ENCODE results near the gene DPP7.
"Not testable (repeated sequence)": the region's sequence is repeated elsewhere in the genome, so short reads cannot be mapped to it uniquely, and the experiment has no call there.

DPP7 gene

GRCh38 chr9:137138058-137138721, 23.7 kb upstream of the DPP7 start:
- H2AFZ ChIP-seq (ENCODE audit: low read depth, low read length, severe bottlenecking) = no peak overlapping the region
- H3K4me3 ChIP-seq (ENCODE audit: insufficient read depth, low read length, poor library complexity, severe bottlenecking) = no peak overlapping the region
- H3K9ac ChIP-seq (ENCODE audit: low read length) = no peak overlapping the region
- no peaks in the 10 kb centered on the region for H3K9me2 ChIP-seq (replicated peaks; ENCODE audit: insufficient read depth, low read length)
- H3K27me3 ChIP-seq (ENCODE audit: low read length) = no peaks in the 10 kb centered on the region
- H3K27ac ChIP-seq (ENCODE audit: low read depth, low read length) = no peak overlapping the region
- TF ChIP-seq, protein P1, sequence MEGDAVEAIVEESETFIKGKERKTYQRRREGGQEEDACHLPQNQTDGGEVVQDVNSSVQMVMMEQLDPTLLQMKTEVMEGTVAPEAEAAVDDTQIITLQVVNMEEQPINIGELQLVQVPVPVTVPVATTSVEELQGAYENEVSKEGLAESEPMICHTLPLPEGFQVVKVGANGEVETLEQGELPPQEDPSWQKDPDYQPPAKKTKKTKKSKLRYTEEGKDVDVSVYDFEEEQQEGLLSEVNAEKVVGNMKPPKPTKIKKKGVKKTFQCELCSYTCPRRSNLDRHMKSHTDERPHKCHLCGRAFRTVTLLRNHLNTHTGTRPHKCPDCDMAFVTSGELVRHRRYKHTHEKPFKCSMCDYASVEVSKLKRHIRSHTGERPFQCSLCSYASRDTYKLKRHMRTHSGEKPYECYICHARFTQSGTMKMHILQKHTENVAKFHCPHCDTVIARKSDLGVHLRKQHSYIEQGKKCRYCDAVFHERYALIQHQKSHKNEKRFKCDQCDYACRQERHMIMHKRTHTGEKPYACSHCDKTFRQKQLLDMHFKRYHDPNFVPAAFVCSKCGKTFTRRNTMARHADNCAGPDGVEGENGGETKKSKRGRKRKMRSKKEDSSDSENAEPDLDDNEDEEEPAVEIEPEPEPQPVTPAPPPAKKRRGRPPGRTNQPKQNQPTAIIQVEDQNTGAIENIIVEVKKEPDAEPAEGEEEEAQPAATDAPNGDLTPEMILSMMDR (IDR thresholded peaks at IDR 0.05; ENCODE audit: insufficient read depth, low read length, poor library complexity, severe bottlenecking) = no peak
- no peak for TF ChIP-seq EZH2phosphoT487 (conservative IDR thresholded peaks at IDR 0.05; ENCODE audit: low read length)
- H3K36me3 ChIP-seq (ENCODE audit: low read length) = no peaks in the 10 kb centered on the region
- no peaks in the 10 kb centered on the region for H3F3A ChIP-seq (ENCODE audit: insufficient read depth)
- H4K20me1 ChIP-seq (ENCODE audit: low read depth, low read length) = no peaks in the 10 kb centered on the region
- no peaks in the 10 kb centered on the region for H3K79me2 ChIP-seq (ENCODE audit: insufficient read depth, low read length)
- no peaks in the 10 kb centered on the region for H3K9me3 ChIP-seq (ENCODE audit: insufficient read depth, low read length)
- H3K4me2 ChIP-seq (ENCODE audit: low read depth, low read length, poor library complexity, severe bottlenecking) = no peak overlapping the region

- no peaks in the 10 kb centered on the region for H3K27me3 ChIP-seq (ENCODE audit: low read length)
- no peaks in the 10 kb centered on the region for H3K79me2 ChIP-seq (ENCODE audit: insufficient read depth, low read length)
- no peaks in the 10 kb centered on the region for H3K36me3 ChIP-seq (ENCODE audit: low read length)
- H3K9me2 ChIP-seq (replicated peaks; ENCODE audit: insufficient read depth, low read length) = no peaks in the 10 kb centered on the region
- H3F3A ChIP-seq (ENCODE audit: insufficient read depth) = no peaks in the 10 kb centered on the region
- no peaks in the 10 kb centered on the region for H3K9me3 ChIP-seq (ENCODE audit: insufficient read depth, low read length)
- H3K4me3 ChIP-seq (ENCODE audit: insufficient read depth, low read length, poor library complexity, severe bottlenecking) = no peak overlapping the region
- H2AFZ ChIP-seq (ENCODE audit: low read depth, low read length, severe bottlenecking) = no peak overlapping the region
- no peak overlapping the region for H3K9ac ChIP-seq (ENCODE audit: low read length)
- no peaks in the 10 kb centered on the region for H4K20me1 ChIP-seq (ENCODE audit: low read depth, low read length)
- H3K4me2 ChIP-seq (ENCODE audit: low read depth, low read length, poor library complexity, severe bottlenecking) = no peak overlapping the region
- no peak overlapping the region for H3K27ac ChIP-seq (ENCODE audit: low read depth, low read length)
- TF ChIP-seq, protein P1 (IDR thresholded peaks at IDR 0.05; ENCODE audit: insufficient read depth, low read length, poor library complexity, severe bottlenecking) = no peak
- no peak for TF ChIP-seq EZH2phosphoT487 (conservative IDR thresholded peaks at IDR 0.05; ENCODE audit: low read length)
These were observed 22.5 kb upstream of the DPP7 start for GRCh38 chr9:137136881-137137607.

- Histone ChIP-seq H3F3A (ENCODE audit: insufficient read depth) (no peaks in the 10 kb centered on the region), H3K27ac (ENCODE audit: low read depth, low read length) (no peak overlapping the region), H3K4me2 (ENCODE audit: low read depth, low read length, poor library complexity, severe bottlenecking) (no peak overlapping the region), H3K4me3 (ENCODE audit: insufficient read depth, low read length, poor library complexity, severe bottlenecking) (no peak overlapping the region), H2AFZ (ENCODE audit: low read depth, low read length, severe bottlenecking) (no peak overlapping the region), H3K36me3 (ENCODE audit: low read length) (no peaks in the 10 kb centered on the region), H3K27me3 (ENCODE audit: low read length) (no peaks in the 10 kb centered on the region), H3K79me2 (ENCODE audit: insufficient read depth, low read length) (no peaks in the 10 kb centered on the region), H4K20me1 (ENCODE audit: low read depth, low read length) (no peaks in the 10 kb centered on the region), H3K9me2 (replicated peaks; ENCODE audit: insufficient read depth, low read length) (no peaks in the 10 kb centered on the region), H3K9ac (ENCODE audit: low read length) (no peak overlapping the region), H3K9me3 (ENCODE audit: insufficient read depth, low read length) (no peaks in the 10 kb centered on the region)
- TF ChIP-seq, protein P1 (IDR thresholded peaks at IDR 0.05; ENCODE audit: insufficient read depth, low read length, poor library complexity, severe bottlenecking) = no peak
- no peak for TF ChIP-seq EZH2phosphoT487 (conservative IDR thresholded peaks at IDR 0.05; ENCODE audit: low read length)
These were observed 21.8 kb upstream of the DPP7 start for GRCh38 chr9:137136261-137136880.

GRCh38 chr9:137135154-137135553, 20.6 kb upstream of the DPP7 start:
- not testable (repeated sequence) for H3K9me2 ChIP-seq (replicated peaks; ENCODE audit: insufficient read depth, low read length); H3K27me3 ChIP-seq (ENCODE audit: low read length); H3K4me2 ChIP-seq (ENCODE audit: low read depth, low read length, poor library complexity, severe bottlenecking); H2AFZ ChIP-seq (ENCODE audit: low read depth, low read length, severe bottlenecking); H3K4me3 ChIP-seq (ENCODE audit: insufficient read depth, low read length, poor library complexity, severe bottlenecking); H3K9me3 ChIP-seq (ENCODE audit: insufficient read depth, low read length); H3K27ac ChIP-seq (ENCODE audit: low read depth, low read length); H3F3A ChIP-seq (ENCODE audit: insufficient read depth); H4K20me1 ChIP-seq (ENCODE audit: low read depth, low read length); H3K9ac ChIP-seq (ENCODE audit: low read length); H3K79me2 ChIP-seq (ENCODE audit: insufficient read depth, low read length); H3K36me3 ChIP-seq (ENCODE audit: low read length)

All from SU-DHL-6 (cell line).